NCI-H69 (cell line): ENCODE data around the gene ZNF217.
A peak's percentile ranks its signal among the peaks of the same experiment; 100 is the strongest.
"Not testable (repeated sequence)": the region's sequence is repeated elsewhere in the genome, so short reads cannot be mapped to it uniquely, and the experiment has no call there.

Experiments used
- DNase-seq: peaks from one replicate; lab custom pipeline; 2025; lab: John Stamatoyannopoulos, UW

Gene ZNF217

GRCh38 chr20:53597030-53597482, 3.4 kb upstream of the ZNF217 start:
- no peak for DNase-seq

- not testable (repeated sequence) for DNase-seq
Observed at GRCh38 chr20:53596189-53597001, 2.8 kb upstream of the ZNF217 start.

GRCh38 chr20:53595742-53596141, 2.1 kb upstream of the ZNF217 start:
- not testable (repeated sequence) for DNase-seq

DNA sequence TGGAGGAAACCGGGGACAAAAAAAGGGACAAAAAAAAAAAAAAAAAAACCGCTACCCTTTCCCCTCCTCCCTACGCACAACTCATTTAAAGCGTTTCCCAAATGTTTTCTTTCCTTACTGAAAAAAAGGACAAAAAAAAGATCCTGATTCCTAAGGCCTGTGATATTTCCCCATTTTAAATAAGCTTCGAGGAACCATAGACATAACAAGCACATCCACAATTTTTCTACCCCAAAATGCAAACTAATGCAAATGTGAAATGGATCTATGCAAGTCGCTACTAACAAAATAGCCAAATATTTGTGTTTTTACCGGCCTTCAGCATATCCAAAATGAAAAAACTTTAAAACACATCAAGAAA, 1.4 kb upstream of the ZNF217 start:
- no peak for DNase-seq

GRCh38 chr20:53594068-53595017, 704 bp upstream of the ZNF217 start:
- peak; percentile 89 for DNase-seq

GRCh38 chr20:53592992-53593465, 610 bp downstream of the ZNF217 start:
- no peak for DNase-seq

GRCh38 chr20:53592454-53592991, 1.1 kb downstream of the ZNF217 start:
- DNase-seq, result not testable (repeated sequence)

GRCh38 chr20:53591941-53592441, 1.6 kb downstream of the ZNF217 start:
- not testable (repeated sequence) for DNase-seq

- not testable (repeated sequence) for DNase-seq
Observed at GRCh38 chr20:53591206-53591741, 2.4 kb downstream of the ZNF217 start.

- DNase-seq, result not testable (repeated sequence)
Observed at GRCh38 chr20:53590608-53591007, 3.0 kb downstream of the ZNF217 start.

- DNase-seq, result not testable (repeated sequence)
Observed at GRCh38 chr20:53590122-53590521, 3.5 kb downstream of the ZNF217 start.

DNA sequence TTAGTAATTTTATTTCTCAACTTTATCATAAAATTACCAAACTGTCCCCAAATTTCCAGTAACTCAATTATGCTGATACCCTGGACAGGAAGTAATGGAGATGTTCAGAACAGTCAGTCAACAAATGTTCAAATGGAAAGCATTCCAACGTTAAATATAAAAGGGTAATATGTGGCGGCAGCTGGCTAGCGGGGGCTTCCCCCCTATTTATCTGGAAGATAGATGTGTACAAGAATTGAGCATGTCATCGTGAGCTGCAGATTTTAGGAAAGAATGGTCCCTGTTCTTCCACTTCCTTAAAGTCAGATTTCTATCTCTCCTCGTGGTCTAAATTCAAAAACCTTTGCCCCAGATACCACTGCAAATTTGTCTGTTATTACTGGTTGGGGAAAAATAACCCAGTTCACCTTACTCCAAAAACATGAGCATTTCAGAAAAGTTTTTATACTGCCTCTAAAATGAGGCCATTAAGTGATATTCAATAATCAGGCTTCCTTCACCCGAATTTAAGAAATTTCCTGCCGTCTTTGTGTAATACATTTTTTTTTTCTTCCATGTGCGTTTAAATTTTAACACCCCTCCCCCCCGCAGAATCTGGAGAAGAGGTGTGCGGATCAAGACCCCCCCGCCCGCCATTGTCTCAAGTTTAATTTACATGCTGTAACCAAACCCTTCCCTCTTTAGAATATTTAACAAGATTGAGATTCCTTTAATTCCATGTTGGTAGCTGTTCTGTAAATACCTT, 4.1 kb downstream of the ZNF217 start:
- DNase-seq, result not testable (repeated sequence)

DNA sequence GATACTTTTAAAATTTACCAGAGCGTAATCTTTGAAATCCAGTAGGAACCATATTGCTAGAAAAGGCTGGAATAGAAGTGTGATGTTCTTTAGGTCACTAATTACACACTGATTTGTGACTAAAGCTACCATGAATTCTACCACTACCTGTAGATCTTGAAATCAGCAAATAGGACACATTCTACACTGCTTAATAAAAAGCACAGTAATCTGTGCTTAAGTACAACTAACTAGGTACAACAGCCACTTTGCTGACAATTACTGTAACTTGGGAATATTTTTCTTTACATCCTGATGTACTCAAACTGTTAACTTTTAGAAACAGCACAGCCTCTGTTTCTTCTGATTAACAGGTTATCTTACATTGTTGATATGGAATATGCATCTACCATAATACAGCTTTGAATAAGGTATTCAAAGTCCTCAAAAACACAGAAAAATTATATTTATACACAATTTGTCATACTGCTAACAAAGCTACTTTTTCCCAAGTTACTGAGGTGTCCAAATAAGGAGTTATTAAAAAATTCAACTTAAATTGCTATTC, 6.4 kb downstream of the ZNF217 start:
- not testable (repeated sequence) for DNase-seq

DNA sequence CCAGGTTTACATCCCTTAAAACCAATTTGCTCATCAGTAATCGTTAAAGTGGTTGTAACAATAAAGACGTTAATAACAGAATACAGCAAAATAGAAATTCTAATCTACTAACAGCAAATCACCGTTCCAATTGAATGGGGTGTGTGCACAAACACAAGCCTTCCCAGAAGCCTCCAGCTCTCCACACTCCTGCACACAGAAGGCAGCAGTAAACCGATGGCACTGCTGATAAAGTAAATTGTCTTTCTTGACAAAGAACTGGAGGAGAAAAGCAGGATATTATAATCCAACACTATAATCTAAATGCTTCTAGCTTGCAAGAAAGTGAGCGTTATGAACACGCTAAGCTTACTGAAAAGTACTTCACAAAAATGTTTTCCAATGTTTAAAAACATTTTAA, 7.0 kb downstream of the ZNF217 start:
- DNase-seq, result no peak

GRCh38 chr20:53585910-53586309, 7.7 kb downstream of the ZNF217 start:
- DNase-seq, result not testable (repeated sequence)

DNA sequence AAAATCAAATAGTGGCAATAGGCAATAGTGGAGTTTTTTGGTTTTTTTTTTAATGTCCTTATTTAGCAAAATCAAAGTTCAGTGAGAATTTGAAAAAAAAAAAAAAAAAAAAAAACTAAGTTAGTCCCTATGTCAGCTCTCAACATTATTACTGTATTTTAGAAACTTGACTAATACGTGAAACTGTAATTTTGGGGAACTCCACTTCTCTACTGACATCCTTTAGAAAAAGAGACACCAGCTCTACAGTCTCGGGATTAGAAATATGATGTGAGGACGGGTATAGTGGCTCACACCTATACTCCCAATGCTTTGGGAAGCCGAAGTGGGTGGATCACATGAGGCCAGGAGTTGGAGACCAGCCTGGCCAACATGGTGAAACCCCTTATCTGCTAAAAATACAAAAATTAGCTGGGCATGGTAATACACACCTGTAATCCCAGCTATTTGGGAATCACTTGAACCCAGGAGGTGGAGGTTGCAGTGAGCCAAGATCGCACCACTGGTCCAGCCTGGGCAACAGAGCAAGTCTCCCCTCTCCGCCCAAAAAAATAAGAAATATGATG, 8.6 kb downstream of the ZNF217 start:
- DNase-seq, result not testable (repeated sequence)

GRCh38 chr20:53584550-53584913, 9.1 kb downstream of the ZNF217 start:
- DNase-seq, result not testable (repeated sequence)

DNA sequence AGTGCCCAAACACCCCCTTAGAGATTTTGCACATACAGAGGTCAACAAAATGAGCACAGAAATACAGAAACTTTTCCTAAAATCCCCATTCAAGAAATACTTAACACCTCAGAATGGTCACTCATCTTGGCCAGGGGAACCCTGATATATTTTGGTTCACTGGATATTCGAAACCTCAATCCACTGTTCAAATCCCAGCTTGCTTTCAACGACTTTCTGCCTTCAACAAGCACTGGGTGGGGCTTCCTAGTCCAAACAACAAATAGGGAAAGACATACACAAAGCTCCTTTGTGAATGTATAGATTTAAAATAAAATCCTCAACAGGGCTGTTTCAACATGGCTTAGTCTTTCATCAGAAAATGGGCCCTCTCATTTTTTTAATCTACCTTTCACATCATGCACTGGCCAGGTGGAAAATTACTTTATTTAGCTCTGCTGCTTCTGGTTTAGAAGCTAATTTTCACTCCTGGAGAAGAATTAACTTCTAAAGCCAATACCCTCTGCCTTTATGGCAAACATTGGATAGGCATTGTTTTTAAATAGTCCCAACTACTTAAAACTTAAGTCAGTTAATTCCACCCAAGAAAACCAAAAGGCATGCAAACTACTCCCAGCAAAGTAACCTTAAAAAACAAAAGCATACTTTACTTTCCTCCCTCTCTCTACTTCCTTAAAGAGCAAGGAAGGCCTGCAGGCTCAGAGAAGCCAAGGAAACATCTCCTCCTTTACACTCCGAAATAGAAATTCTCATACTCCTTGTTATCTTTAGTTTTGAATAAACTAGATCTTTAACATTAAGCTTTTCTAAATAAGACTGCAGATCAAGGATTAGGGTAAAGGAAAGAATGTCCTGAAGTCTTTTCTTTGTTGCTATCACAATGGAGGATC, 9.7 kb downstream of the ZNF217 start:
- not testable (repeated sequence) for DNase-seq

DNA sequence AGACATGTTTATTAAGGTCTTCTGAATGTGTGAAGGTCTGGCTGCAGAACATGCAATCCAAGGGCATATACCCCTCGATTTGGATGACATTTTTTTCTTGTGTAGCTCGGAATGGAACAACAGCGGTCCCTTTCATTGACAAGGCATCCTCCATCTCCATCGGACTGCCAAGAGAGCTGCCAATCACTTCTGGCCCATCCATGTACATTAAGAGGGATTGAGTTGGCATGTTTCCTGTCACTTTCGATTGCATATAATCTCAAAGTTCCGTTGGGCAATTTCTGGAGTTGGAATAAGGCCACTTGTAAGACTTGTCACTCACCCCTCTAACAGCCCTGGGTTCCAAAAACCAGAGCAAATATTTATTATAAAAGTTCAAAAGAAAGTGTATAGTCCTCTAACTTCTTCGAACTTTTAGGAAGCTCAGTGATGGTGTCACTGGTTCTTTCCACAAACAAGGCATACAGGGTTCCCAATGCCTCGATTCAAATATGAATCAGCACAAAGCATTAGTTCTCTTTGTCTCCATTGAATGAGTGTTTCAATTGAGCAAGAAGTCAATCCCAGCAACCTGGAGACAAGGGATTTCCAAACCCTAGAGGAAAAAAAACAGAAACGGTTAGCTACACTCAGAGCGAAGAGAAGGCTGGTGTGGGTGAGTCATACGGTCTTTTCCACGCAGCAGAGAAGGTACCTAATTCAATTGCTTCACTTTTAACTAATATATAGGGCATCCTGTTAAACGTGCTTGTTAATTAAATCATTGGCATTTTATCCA, 10.9 kb downstream of the ZNF217 start:
- no peak for DNase-seq
